ENCODE results near the gene MRPS33. TPM values are rescaled to one million over a fixed set of nuclear protein-coding genes. Genes with fewer than 3 reads are reported as not detected.

Gene MRPS33
- total RNA-seq, 4 donors from 2014 or later: 23.4 to 60.1 (median 40.8) TPM

GRCh38 chr7:141011443-141011842 is 3.3 kb downstream of the MRPS33 start:
- Histone ChIP-seq H3K36me3 (peaks cover 5 to 34% of the 10 kb centered on the region in 2 donors), H3K4me3 (no peak overlapping the region), H3K9me3 (no peaks in the 10 kb centered on the region), H3K27ac (no peak overlapping the region), H3K27me3 (peaks cover 0 to 4% (median 0%) of the 10 kb centered on the region in 3 donors), H3K4me1 (peaks cover 14 to 18% of the 10 kb centered on the region in 2 donors)
- no peak for TF ChIP-seq CTCF (IDR thresholded peaks at IDR 0.05 in 4 of 5, conservative IDR thresholded peaks at IDR 0.05 in 1 of 5)
- no peak for TF ChIP-seq POLR2A (IDR thresholded peaks at IDR 0.05)
- in situ Hi-C loops (cut with MboI; ENCODE audit: low sequenced_read_pairs in 4 of 4) (loop anchor here (5.0 to 25.0 kb wide), 6 partner anchors 199 to 726 kb away; partner anchors contain the start of genes NDUFB2 (in 3 of the 4), MKRN1 (in 1 of the 4) and SSBP1 (in 1 of the 4)), intact Hi-C loops (cut with DNase I; ENCODE audit: low total_unique reads) (loop anchor here (5.0 kb wide), 3 partner anchors 334 to 534 kb away; partner anchors contain the start of gene MKRN1)
- DNase-seq (no peak), ATAC-seq (no peak)

GRCh38 chr7:141003172-141004065 is 11.3 kb downstream of the MRPS33 start:
- H3K4me3 ChIP-seq: no peak overlapping the region
- DNase-seq (no peak), ATAC-seq (no peak)
- no peaks in the 10 kb centered on the region for H3K9me3 ChIP-seq
- no peaks in the 10 kb centered on the region for H3K4me1 ChIP-seq
- TF ChIP-seq CTCF (IDR thresholded peaks at IDR 0.05 in 4 of 5, conservative IDR thresholded peaks at IDR 0.05 in 1 of 5): no peak
- no peak for TF ChIP-seq POLR2A (IDR thresholded peaks at IDR 0.05)
- intact Hi-C loops (cut with DNase I; ENCODE audit: low total_unique reads) (no loop called here), in situ Hi-C loops (cut with MboI; ENCODE audit: low sequenced_read_pairs in 4 of 4) (loop anchor here (25.0 kb wide), 5 partner anchors 316 to 734 kb away; partner anchors contain the start of genes NDUFB2 (in 3 of the 4), MKRN1 (in 1 of the 4) and SSBP1 (in 1 of the 4))
- no peaks in the 10 kb centered on the region for H3K27me3 ChIP-seq
- H3K36me3 ChIP-seq: peaks cover 3 to 31% of the 10 kb centered on the region in 2 donors
- H3K27ac ChIP-seq: no peak overlapping the region

GRCh38 chr7:141001546-141001945 is 13.2 kb downstream of the MRPS33 start:
- Histone ChIP-seq H3K4me3 (no peak overlapping the region), H3K9me3 (no peaks in the 10 kb centered on the region), H3K36me3 (peaks cover 0 to 13% of the 10 kb centered on the region in 2 donors), H3K27ac (no peak overlapping the region), H3K4me1 (no peaks in the 10 kb centered on the region), H3K27me3 (no peaks in the 10 kb centered on the region)
- no peak for TF ChIP-seq POLR2A (IDR thresholded peaks at IDR 0.05)
- TF ChIP-seq CTCF (IDR thresholded peaks at IDR 0.05 in 4 of 5, conservative IDR thresholded peaks at IDR 0.05 in 1 of 5): no peak
- intact Hi-C loops (cut with DNase I; ENCODE audit: low total_unique reads): no loop called here
- DNase-seq: no peak
- in situ Hi-C loops (cut with MboI; ENCODE audit: low sequenced_read_pairs in 4 of 4): loop anchor here (25.0 kb wide), 5 partner anchors 314 to 736 kb away; partner anchors contain the start of genes NDUFB2 (in 3 of the 4), MKRN1 (in 1 of the 4) and SSBP1 (in 1 of the 4)
- ATAC-seq: no peak

- Histone ChIP-seq H3K36me3 (peaks cover 0 to 9% of the 10 kb centered on the region in 2 donors), H3K27ac (no peak overlapping the region), H3K9me3 (no peaks in the 10 kb centered on the region), H3K4me3 (no peak overlapping the region), H3K4me1 (no peaks in the 10 kb centered on the region), H3K27me3 (no peaks in the 10 kb centered on the region)
- intact Hi-C loops (cut with DNase I; ENCODE audit: low total_unique reads) (no loop called here), in situ Hi-C loops (cut with MboI; ENCODE audit: low sequenced_read_pairs in 4 of 4) (loop anchor here (25.0 kb wide), 5 partner anchors 314 to 736 kb away; partner anchors contain the start of genes NDUFB2 (in 3 of the 4), MKRN1 (in 1 of the 4) and SSBP1 (in 1 of the 4))
- no peak for ATAC-seq
- no peak for TF ChIP-seq POLR2A (IDR thresholded peaks at IDR 0.05)
- TF ChIP-seq CTCF (IDR thresholded peaks at IDR 0.05 in 4 of 5, conservative IDR thresholded peaks at IDR 0.05 in 1 of 5): no peak
- DNase-seq: no peak
These were observed 13.6 kb downstream of the MRPS33 start for GRCh38 chr7:141001122-141001521.
